Anterior cingulate cortex (tissue), 58 donors: Measurements from ENCODE around the gene TSHZ1.
"Not testable (repeated sequence)": the region's sequence is repeated elsewhere in the genome, so short reads cannot be mapped to it uniquely, and the experiment has no call there.

Experiments
- DNase-seq, 58 donors: peaks; one replicate each; lab custom pipeline; 2025; lab: John Stamatoyannopoulos, UW

The TSHZ1 gene

DNA sequence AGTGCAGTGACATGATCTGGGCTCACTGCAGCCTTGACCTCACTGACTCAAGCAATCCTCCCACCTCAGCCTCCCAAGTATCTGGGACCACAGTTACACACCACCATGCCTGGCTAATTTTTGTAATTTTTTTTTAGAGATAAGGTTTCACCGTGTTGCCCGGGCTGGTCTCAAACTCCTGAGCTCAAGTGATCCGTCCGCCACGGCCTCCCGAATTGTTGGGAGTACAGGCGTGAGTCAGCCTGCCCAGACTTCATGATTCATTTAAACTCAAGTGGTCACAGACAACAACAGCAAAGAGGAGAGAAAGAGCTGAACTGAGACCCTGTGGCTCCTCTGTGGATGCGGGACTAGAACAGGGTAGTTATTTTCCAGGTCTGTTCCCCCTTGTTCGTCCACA lies 83.0 kb downstream of the TSHZ1 start:
- no peak for DNase-seq

DNA sequence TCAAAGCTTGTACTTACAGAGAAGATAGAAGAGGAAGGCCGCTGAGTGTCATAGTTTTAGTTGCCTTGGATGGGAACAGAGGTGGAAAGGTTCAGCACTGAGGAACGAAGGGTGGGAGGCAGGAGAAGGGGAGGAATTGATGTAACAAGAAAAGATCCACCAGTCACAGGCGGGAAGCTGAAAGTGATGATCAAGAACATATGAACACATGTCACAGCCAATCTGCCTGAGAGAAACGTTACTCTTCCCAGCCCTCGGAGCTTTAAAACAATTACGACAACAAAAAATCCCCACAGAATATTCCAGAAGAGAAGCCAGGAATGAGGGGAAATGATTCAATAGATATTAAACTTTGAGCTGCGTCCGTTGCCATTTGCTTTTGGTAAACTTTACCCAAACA lies 87.1 kb downstream of the TSHZ1 start:
- DNase-seq: no peak

DNA sequence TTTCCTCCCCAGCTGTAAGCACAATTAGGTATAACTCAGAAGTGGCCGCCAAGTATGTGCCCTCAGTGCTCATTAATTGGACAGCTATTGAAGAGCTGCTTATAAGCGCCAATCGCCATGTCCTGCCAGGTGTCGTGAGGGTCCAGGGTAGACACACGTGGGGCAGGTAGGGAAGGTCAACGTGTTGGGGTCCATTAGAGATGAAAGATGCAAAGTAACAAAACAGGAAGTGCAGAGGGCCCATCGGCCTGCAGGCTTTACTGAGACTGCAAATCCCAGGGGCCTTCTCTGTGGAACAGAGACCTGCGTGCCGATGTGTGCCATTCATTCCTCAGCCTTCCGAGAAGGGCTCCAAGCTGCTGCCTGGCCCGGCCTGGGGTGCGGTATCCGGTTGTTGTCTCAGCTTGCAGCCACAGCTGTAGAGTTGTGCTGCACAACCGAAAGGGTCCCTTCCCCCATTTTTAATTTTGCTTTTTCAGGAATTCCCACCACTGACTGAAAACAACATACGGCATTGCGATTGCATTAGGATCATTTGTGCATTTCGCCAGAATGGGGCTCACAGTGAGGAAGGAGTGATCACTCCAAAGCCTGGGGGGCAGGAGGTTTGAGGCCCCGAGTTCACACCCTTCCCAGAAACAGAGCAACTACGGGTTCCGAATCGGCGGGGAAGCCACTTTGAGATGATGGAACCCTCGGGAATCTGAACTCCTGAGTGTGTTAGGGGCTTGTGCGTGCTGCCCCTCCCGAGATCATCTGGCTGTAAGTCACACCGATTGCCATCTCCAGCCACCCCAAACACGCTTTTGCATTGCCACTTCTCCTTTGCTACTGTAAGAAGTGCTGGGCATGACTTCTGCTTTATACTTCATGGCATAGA lies 94.3 kb downstream of the TSHZ1 start:
- DNase-seq: no peak

GRCh38 chr18:75305984-75306383 lies 95.4 kb downstream of the TSHZ1 start:
- DNase-seq: no peak

DNA sequence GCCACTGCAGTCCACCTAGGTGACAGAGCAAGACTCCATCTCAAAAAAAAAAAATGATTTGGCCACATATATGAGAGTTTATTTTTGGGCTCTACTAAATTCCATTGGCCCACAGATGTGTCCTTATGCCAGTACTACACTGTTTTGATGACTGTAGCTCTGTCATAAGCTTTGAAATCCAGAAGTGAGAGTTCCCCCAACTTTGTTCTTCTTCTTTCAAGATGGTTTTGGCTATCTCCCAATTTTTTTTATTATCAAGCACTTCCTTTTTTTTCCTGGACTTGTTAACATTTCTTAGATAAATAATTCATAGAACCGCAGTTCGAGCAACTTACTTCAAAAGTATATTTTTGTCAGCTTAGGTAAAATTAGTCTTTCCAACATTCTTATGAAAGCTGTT lies 96.9 kb downstream of the TSHZ1 start:
- no peak for DNase-seq

GRCh38 chr18:75309564-75309963 lies 99.0 kb downstream of the TSHZ1 start:
- no peak for DNase-seq

DNA sequence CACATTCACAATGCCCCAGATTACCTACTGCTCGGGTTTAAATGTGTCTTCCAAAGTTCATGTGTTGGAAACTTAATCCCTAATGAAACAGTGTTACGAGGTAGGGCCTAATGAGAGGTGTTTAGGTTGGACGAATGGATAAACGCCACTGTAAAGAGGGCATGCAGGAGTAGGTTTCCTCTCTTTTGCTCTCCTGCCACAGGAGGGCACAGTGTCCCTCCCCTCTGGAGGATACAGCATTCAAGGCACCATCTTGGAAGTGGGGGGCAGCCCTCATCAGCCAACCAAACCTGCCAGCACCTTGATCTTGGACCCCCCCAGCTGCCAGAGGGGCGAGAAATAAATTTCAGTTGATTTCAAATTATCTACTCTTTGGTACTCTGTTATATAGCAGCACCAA lies 103.5 kb downstream of the TSHZ1 start:
- DNase-seq: no peak

DNA sequence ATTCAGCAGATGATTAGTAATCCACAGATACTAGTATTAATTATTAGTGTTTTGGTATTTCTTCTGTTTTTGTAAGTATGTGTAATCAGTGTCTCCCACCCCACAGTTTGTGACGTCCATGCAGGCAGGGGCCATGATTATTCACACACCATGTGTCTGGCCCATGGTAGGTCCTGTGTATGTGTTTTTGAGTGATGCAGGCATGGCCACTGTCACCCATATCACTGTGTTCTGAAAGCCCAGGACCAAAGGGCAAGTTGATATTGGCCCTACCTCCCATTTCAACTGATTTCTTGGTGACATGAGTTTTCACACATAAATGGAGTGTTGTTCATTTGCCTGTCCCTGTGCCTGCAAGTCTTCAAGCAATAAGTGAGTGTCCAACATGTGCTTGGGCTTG lies 104.0 kb downstream of the TSHZ1 start:
- DNase-seq: no peak

- no peak for DNase-seq
These were observed 105.6 kb downstream of the TSHZ1 start for GRCh38 chr18:75316223-75316622.

- no peak for DNase-seq
These were observed 106.2 kb downstream of the TSHZ1 start for GRCh38 chr18:75316826-75317225.

DNA sequence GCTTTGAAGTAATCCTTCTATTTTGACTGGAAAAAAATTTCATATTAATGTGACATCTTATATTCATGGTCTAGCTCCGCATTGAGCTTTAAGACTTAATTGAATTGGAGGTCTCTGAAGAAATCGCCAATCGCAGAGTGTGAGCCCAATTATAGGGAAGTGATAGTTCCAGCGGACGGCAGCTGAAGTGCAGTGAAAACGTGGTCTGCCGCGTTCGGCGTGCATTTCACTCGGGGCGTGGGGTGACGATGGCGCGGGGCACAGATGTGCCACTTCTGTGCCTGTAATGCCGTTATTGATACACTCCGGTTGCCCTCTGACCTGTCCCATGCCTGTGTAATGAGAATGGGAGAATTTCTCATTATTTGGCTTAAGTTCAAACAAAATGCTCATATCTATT lies 106.7 kb downstream of the TSHZ1 start:
- no peak for DNase-seq

DNA sequence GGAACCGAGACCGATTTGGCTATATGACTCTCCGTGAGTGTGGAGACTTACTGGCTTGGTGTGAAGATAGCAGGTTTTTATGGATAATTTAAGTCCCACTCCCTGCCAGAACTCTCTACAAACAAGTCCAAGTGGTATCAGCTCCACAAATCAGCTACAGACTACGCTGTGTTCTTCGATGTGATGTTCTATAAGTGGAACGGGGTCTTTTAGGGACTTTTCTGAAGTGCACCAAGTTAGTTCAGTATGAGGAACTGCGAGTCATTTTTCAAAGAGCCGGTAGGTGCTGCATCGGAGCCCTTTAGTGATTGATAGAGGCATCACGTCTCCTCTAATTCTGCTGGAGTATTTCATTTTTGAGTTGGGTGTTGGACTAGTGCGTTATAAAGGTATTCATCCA lies 107.1 kb downstream of the TSHZ1 start:
- DNase-seq: no peak

GRCh38 chr18:75319905-75320304 lies 109.3 kb downstream of the TSHZ1 start:
- no peak for DNase-seq

DNA sequence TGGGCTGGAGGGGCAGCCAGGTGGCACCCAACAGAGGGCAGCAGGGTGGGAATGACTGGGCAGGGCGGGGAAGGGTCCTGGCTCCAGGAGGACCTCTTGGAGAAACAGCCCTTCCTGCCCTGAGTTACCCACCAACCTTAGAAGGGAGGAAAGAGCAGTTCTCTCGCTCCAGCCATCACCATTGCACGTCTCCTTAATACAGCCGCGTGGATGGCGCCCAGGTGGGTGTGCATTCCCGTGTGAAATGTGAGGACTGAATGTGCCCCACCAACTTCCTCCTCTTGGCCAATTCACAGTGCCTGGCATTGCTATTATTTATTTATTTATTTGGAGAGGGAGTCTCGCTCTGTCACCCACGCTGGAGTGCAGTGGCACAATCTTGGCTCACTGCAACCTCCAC lies 109.9 kb downstream of the TSHZ1 start:
- no peak for DNase-seq

DNA sequence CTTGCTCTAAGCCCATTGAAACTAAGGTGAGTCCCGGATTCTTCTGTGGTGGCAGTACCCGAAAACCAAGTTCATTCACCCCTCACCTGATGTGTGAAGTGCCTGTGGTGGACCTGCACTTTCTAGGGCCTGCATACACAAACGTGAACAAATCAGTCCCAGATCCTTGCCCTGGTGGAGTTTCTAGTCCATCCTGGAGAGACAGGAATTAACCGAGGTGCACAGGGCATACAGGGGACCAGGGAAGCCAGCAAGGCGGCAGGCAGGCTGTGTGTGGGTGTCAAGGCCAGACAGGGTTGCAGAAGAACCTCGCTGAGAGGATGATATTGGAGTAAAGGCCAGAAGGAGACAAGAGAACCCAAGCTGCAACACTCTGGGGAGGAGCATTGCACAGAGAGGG lies 110.8 kb downstream of the TSHZ1 start:
- DNase-seq: no peak

- no peak for DNase-seq
These were observed 111.6 kb downstream of the TSHZ1 start for GRCh38 chr18:75322206-75322605.

- no peak for DNase-seq
These were observed 113.4 kb downstream of the TSHZ1 start for GRCh38 chr18:75323821-75324585.

- no peak for DNase-seq
These were observed 114.2 kb downstream of the TSHZ1 start for GRCh38 chr18:75324686-75325257.

GRCh38 chr18:75329753-75330152 lies 119.2 kb downstream of the TSHZ1 start:
- not testable (repeated sequence) for DNase-seq

DNA sequence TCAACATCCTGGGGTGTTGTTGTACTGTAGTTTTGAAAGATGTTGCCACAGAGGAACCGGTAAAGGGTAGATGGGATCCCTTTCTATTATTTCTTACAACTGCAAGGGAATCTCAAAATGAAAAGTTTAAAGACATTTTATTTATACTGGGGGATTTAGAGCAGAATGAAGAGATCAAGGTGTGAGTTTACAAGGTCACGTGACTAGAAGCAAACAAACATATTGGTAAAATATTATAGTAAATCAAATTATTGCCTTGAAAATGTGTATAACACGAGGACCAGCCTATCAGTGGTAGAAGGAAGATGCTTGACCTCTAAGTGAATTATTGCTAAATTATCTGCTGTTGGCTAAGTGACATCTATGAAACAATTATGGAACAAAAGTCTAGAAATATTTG lies 119.7 kb downstream of the TSHZ1 start:
- no peak for DNase-seq

DNA sequence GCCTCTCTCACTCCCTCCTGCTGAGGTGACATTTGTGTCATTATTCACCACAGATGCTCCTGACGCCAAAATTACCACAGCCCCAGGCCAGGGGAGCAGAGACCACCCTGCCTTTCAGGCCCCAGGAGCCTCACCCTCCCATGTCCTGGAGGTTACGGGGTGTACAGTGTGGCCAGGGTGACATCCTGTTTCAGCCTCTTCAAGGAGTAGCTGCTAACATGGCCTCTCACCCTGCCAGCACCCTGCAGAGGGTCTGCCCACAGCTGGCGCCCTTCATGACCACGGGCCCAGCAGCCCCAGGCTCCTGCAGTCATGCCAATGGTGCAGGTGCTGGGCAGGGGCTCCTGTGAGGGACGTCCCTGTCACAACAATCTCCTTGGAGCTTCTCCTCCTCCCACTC lies 124.3 kb downstream of the TSHZ1 start:
- no peak for DNase-seq

GRCh38 chr18:75335511-75335910 lies 124.9 kb downstream of the TSHZ1 start:
- DNase-seq: no peak
